HG03521 (cell line): ENCODE data around the gene KIF6.
A peak's percentile ranks its signal among the peaks of the same experiment; 100 is the strongest.

Experiments used
- ATAC-seq: cut with Tn5 transposase; IDR thresholded peaks from one replicate; pipeline ENCODE4 v1.9.1; 2021; ENCODE audit warnings: mild to moderate bottlenecking, moderate library complexity; ENCODE audit not compliant: unreplicated experiment

KIF6 gene

DNA sequence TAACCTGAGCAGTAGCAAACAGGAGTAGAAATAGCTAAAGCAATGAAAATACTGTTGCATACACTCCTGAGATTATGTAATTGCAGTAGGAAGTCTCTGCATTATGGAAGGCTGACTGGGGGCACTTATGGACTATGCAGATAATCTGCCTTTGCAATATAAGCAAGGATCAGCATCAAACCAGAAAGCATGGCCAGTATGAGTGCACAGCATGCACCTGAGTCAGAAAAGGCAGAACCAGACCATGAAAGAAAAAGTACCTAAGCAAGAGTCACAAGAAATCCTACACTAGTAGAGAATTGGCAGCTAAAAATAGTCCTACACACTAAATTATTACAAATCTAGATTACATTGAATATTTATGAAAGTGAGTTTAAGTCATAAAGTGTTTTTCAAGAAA, 164.3 kb downstream of the KIF6 start:
- no peak for ATAC-seq

DNA sequence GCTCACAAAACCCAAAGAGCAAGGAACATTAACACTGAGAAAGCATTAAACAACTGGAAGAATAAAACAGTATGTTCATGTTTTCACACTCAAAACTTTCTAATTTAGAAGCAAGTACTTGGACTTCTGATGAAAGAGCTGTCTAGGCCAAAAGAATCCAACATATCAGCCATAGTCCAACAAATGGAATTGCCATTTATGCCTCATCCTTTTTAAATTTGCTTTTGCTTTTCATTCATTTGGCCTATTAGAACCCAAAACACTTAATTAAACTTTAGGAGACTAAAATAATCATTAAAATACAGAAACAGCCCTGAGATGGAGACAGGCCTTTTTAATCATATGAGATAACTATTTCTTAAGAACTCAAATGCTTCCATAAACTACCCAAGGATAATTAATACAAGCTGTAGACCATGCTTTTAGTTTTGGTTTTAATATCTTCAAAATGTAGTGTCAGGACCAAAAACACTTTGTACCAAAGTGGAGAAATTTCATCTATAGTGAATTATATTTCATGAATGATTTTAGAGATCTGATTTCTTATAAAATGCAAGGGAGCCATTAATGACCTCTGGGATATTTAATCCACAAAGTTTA, 166.5 kb downstream of the KIF6 start:
- ATAC-seq = no peak

GRCh38 chr6:39558079-39558478, 167.1 kb downstream of the KIF6 start:
- no peak for ATAC-seq

DNA sequence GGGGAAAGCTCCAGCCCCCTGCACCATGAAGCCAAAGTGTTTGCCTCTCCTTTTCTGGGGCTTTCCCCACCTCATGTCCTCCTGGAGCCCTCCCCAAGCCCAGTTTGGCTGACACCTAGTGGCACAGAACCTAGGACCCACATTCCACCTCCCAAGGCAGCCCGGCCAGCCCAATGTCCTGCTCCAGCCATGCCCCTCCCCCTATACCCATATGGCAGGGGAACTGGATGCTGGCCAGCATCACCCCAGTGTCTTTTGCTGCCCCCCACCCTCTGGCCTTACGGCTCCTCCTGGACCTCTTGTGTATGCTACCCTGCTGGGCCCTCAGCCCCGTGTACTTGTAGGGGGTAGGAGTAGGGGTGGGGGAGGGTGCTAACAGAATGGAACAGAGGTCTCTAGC, 170.1 kb downstream of the KIF6 start:
- no peak for ATAC-seq

DNA sequence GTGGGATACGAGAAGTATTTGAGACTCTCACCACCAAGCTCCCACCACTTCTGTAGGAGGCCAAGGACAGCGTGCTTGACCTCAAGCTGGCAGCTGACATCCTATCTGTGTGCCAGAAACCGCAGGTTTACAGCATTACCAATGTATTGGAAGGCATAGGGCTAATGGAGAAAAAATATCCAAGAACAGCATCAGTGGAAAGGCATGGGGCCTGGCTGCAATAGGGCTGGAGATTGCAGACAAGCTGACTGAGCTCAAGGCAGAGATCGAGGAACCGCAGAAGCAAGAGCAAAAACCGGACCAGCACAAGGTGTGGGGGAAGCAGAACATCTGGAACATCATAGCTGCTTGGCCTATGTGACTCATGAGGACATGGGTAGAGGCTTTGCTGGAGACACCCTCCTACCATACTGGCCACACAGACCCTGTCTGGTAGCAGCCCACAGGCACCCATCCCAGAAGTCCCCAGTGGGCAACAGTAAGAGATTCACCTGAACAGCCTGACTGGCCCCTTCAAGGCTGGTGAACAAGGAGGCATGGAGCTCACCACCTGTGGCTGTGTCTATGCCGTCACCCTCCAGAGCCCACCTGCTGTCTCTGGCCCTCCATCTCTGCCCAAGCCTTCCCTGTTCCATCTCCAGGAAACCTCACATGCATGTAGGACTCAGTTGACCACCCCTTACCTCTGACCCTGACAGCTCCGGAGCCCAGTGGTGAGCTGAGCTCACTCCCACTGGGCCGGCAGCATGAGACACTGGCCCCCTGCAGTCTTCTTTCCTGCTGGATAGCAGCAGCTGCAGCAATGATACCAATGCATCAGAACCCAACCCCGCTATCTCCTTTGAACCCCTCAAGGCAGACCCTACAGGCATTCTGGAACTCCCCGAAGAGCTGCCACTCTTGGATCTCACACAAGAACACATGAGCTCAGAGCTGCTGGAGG, 171.1 kb downstream of the KIF6 start:
- no peak for ATAC-seq

- ATAC-seq = no peak
Observed at GRCh38 chr6:39553029-39553428, 172.2 kb downstream of the KIF6 start.

- no peak for ATAC-seq
Observed at GRCh38 chr6:39550191-39550590, 175.0 kb downstream of the KIF6 start.

DNA sequence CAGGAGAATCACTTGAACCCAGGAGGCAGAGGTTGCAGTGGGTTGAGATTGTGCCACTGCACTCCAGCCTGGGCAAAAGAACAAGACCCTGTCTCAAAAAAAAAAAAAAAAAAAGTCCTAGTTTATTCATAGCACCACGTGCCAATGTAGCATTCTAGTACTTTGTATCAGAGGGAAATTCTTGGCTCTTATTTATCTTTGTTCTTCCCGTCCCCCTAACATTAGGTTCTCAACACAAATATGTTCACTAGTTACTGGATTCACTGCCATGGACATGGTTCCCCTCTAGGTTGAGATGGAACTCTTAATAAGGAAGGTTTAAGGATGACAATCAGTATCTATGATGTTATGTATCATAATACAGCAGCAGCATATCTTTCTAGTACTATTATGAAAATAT, 178.5 kb downstream of the KIF6 start:
- ATAC-seq = no peak

DNA sequence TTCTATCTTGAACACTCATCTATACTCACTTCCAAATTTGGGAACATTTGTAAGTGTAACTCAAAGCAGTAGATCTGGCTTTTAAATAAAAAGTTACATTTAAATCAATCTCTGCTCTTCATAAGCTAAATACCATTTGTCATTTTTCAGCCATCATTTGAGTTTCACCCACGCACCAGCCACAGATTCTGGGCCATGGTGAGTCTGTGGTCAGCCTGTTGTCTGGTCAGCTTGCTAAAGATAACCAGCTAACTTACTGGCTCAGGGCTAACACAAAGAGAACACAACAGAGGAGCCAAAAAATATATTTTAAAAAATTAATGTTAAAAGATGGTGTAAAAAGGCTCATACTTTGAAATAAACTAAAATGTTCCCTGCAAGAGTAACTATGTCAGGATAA, 181.3 kb downstream of the KIF6 start:
- ATAC-seq = no peak

DNA sequence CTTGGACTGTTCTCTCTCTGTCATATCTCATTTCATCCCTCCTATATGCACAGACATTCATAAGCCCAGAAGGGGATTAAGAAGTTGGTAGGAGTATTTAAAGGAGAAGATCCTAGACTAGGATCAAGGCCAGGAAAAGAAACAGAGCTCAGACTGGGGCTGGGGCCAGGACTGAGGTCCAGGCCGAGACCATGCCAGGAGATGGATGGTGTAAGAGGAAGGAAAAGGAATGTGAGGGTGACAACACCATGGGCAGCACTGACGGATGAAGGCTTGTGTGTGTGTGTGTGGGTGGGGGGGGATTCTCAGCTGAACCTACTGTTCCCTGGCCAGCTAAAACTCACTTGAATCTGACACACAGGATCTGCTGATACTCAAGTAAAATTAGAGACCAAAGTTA, 182.1 kb downstream of the KIF6 start:
- no peak for ATAC-seq

DNA sequence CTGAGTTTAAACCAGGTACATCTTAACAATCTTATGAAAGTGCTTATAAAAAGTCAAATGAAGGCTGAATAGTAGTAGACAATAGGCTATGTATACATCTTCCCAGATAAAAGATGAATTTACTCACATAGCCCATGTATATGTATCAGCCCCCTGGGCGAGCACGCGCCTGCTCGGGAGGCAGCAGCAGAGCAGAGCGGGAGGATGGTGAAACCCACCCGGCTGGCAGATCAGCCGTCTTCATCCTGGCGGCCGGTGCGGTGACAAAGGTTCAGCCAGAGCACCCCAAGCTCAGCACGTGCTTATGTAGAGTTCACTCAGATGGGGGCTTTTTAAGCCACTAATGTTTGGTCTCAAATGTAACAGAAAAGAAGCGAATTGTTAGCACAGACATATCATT, 184.8 kb downstream of the KIF6 start:
- no peak for ATAC-seq

GRCh38 chr6:39530201-39530759, 194.9 kb downstream of the KIF6 start:
- ATAC-seq = peak; percentile 98

GRCh38 chr6:39527792-39528564, 197.2 kb downstream of the KIF6 start:
- ATAC-seq = no peak

DNA sequence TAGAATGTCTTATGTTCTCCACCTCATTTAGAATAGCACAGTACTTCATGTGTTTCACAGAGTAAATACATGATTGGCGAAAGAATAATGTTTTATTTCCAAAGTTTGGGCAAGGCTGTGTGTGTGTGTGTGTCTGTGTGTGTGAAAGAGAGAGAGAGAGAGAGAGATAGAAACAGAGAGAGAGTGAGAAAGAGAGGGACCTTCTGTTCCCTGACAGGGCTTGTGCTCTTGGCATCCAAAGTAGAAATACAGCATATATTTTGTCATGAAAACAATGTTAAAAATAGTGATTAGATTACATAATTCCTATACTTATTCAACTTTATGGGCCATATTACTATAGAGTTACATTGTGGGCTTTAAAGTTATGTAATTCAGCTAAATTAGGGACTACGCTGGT, 201.2 kb downstream of the KIF6 start:
- no peak for ATAC-seq

GRCh38 chr6:39521958-39522357, 203.2 kb downstream of the KIF6 start:
- no peak for ATAC-seq

DNA sequence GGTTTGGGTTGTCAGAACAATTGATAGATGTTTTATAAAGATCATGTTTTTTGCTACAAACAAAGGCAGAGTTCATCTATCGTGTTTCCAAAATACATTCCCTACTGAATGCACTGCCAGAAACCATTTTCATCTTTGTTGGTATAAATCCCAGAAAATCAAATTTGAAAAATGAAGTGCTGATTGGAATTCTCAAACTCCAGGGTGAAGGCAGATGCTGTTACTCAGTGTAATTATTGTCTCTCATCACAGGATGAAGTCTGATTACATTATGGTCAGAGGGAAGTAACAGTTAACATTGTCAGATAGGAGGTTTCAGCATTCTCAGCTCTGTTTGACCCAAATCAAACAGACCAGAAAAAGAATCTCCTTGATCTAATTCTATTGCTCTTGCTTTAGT, 204.3 kb downstream of the KIF6 start:
- no peak for ATAC-seq

- no peak for ATAC-seq
Observed at GRCh38 chr6:39520411-39520810, 204.8 kb downstream of the KIF6 start.

DNA sequence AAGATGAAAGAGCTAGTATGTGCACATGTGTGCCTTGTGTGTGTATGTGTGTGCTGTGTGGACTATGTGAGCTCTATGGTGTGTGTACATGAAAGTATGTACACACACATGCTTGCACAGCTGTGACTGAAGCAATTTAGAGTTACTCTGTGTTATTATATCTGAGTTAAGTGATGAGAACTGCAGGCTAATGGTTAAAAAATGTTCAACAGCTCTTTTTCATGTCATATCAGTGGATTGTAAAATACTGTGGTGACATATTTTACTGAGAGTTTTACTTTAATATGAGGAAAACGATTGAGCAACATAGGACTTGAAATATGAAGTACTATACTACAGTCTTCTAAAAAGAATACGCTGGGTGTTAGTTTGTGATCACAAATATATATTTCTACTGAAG, 207.0 kb downstream of the KIF6 start:
- no peak for ATAC-seq

- ATAC-seq = no peak
Observed at GRCh38 chr6:39517756-39518155, 207.5 kb downstream of the KIF6 start.

DNA sequence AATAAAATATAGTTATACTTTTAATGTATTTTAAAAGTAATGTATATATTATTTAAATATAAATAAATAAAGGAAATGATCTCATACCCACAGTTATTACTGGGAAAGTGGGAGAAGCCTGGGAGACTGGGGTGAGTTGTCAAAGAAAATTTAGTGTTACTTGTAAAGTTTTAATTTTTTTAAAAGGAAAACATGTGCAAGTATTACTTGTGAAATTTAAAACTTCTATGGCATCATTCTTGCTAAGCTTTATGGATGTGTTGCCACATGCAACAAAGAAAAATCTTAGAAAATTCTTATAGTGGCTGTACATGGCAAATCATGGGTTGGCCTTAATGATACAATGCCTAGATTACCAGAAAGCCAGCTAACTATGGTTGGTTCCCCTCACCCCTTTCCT, 208.7 kb downstream of the KIF6 start:
- ATAC-seq = no peak

DNA sequence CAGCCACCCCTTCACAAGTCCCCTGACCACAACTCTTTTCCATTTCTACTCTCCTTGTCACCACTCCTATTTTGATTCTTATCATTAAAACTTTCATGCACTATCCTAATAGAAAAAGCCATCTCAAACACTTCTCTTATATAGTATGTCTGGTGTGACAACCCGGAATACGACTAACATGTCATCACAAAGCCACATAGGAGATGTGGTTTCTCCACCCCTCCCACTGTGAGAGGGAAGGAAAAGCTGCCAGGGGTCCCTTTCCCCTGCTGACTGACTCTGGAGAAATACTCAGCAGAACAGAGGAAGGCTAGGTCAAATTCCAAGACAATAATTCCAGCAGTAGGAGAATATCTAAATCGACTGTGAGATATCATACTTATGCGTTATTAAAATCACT, 209.7 kb downstream of the KIF6 start:
- ATAC-seq = no peak
